ENCODE results near the gene QSER1. TPM values are rescaled to one million over a fixed set of nuclear protein-coding genes. Genes with fewer than 3 reads are reported as not detected.

The QSER1 gene
- total RNA-seq, 1 experiment from 2014 or later: 54.8 TPM

DNA sequence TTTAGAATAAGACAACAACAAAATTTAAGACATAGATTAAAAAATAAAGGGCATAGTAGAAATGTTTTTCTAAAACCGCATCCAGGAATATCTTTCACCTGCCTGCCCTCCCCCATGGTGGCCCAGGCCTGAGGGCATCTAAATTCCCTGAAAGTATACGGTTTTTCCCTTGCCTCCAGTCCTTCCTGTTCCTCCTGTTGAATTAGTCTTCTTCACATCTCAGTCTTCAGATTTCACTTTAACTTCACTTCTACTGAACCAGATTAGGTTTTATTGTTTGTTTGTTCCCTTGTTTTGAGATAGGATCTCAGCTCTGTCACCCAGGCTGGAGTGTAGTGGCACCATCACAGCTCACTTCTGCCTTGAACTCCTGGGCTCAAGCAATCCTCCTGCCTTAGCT, 90.0 kb downstream of the QSER1 start:
- no peak overlapping the region for H3K4me3 Mint-ChIP-seq (ENCODE audit: low read depth, unreplicated experiment)
- no peaks in the 10 kb centered on the region for H3K36me3 Mint-ChIP-seq (ENCODE audit: insufficient read depth, unreplicated experiment)
- no peak for DNase-seq
- BruUV-seq (replicated peaks): no TSS peak
- no peak overlapping the region for H3K27ac Mint-ChIP-seq (ENCODE audit: unreplicated experiment)
- H3K27me3 Mint-ChIP-seq (ENCODE audit: unreplicated experiment): no peaks in the 10 kb centered on the region
- no peaks in the 10 kb centered on the region for H3K9me3 Mint-ChIP-seq (ENCODE audit: low read depth, unreplicated experiment)
- H3K4me1 Mint-ChIP-seq (ENCODE audit: low read depth, unreplicated experiment): no peaks in the 10 kb centered on the region
- CTCF ChIA-PET: no interaction called here
- intact Hi-C loops (cut with micrococcal nuclease; ENCODE audit: unreplicated experiment): no loop called here
- TF ChIP-seq, protein P1, sequence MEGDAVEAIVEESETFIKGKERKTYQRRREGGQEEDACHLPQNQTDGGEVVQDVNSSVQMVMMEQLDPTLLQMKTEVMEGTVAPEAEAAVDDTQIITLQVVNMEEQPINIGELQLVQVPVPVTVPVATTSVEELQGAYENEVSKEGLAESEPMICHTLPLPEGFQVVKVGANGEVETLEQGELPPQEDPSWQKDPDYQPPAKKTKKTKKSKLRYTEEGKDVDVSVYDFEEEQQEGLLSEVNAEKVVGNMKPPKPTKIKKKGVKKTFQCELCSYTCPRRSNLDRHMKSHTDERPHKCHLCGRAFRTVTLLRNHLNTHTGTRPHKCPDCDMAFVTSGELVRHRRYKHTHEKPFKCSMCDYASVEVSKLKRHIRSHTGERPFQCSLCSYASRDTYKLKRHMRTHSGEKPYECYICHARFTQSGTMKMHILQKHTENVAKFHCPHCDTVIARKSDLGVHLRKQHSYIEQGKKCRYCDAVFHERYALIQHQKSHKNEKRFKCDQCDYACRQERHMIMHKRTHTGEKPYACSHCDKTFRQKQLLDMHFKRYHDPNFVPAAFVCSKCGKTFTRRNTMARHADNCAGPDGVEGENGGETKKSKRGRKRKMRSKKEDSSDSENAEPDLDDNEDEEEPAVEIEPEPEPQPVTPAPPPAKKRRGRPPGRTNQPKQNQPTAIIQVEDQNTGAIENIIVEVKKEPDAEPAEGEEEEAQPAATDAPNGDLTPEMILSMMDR (IDR thresholded peaks at IDR 0.05; ENCODE audit: unreplicated experiment): no peak

DNA sequence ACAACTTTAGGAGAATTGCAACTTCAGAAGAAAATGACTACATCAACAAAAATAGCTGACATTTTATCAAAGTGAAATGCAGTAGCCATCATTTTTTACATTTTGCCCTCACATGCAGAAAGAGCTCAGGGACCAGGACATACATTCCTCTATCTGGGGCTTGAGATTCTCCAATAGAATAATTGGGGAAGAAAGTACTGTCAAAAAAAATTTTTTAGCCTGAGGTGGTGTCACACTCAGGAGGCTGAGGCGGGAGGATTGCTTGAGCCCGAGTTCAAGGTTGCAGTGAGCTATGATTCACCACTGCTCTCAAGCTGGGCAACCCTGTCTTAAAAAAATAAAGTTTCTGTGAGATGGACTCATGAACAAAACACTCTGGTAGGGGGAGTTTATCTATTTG, 90.9 kb downstream of the QSER1 start:
- CTCF ChIA-PET: no interaction called here
- no TSS peak for BruUV-seq (replicated peaks)
- no peak overlapping the region for H3K4me3 Mint-ChIP-seq (ENCODE audit: low read depth, unreplicated experiment)
- no peaks in the 10 kb centered on the region for H3K4me1 Mint-ChIP-seq (ENCODE audit: low read depth, unreplicated experiment)
- TF ChIP-seq, protein P1 (IDR thresholded peaks at IDR 0.05; ENCODE audit: unreplicated experiment): no peak
- no peaks in the 10 kb centered on the region for H3K27me3 Mint-ChIP-seq (ENCODE audit: unreplicated experiment)
- H3K27ac Mint-ChIP-seq (ENCODE audit: unreplicated experiment): no peak overlapping the region
- intact Hi-C loops (cut with micrococcal nuclease; ENCODE audit: unreplicated experiment): no loop called here
- H3K36me3 Mint-ChIP-seq (ENCODE audit: insufficient read depth, unreplicated experiment): no peaks in the 10 kb centered on the region
- H3K9me3 Mint-ChIP-seq (ENCODE audit: low read depth, unreplicated experiment): peaks cover 4% of the 10 kb centered on the region
- DNase-seq: no peak

DNA sequence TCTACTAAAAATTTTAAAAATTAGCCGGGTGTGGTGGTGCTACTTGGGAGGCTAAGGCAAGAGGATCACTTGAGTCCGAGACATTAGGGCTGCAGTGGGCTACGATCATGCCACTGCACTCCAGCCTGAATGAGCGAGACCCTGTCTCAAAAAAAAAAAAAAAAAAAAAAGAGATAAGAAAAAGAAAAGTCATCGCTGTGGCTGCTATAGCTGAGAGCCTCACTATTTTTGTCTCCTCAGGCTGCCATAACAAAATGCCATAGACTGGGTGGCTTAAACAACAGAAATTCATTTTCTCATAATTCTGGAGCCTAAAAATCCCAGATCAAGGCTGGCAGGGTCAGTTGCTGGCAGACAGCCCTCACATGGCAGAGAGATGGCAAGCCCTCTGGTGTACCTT, 93.0 kb downstream of the QSER1 start:
- Mint-ChIP-seq H3K27ac (ENCODE audit: unreplicated experiment) (no peak overlapping the region), H3K36me3 (ENCODE audit: insufficient read depth, unreplicated experiment) (no peaks in the 10 kb centered on the region), H3K4me3 (ENCODE audit: low read depth, unreplicated experiment) (no peak overlapping the region), H3K9me3 (ENCODE audit: low read depth, unreplicated experiment) (peaks cover 4% of the 10 kb centered on the region), H3K4me1 (ENCODE audit: low read depth, unreplicated experiment) (no peaks in the 10 kb centered on the region), H3K27me3 (ENCODE audit: unreplicated experiment) (no peaks in the 10 kb centered on the region)
- CTCF ChIA-PET: no interaction called here
- BruUV-seq (replicated peaks): no TSS peak
- DNase-seq: no peak
- TF ChIP-seq, protein P1 (IDR thresholded peaks at IDR 0.05; ENCODE audit: unreplicated experiment): no peak
- intact Hi-C loops (cut with micrococcal nuclease; ENCODE audit: unreplicated experiment): no loop called here

DNA sequence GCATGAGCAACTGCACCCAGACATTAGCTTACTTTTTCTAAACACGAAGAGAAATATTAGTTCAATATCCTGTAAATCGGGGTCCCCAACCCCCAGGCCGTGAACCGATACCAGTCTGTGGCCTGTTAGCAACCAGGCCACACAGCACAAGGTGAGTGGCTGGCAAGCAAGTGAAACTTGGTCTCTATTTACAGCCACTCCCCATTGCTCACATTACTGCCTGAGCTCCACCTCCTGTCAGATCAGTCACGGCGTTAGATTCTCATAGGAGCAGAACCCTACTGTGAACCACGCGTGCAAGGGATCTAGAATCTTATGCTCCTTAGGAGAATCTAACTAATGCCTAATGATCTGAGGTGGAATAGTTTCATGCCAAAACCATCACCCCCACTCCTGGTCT, 95.2 kb downstream of the QSER1 start:
- H3K4me3 Mint-ChIP-seq (ENCODE audit: low read depth, unreplicated experiment): no peak overlapping the region
- intact Hi-C loops (cut with micrococcal nuclease; ENCODE audit: unreplicated experiment): no loop called here
- CTCF ChIA-PET: no interaction called here
- H3K9me3 Mint-ChIP-seq (ENCODE audit: low read depth, unreplicated experiment): peaks cover 7% of the 10 kb centered on the region
- no peak overlapping the region for H3K27ac Mint-ChIP-seq (ENCODE audit: unreplicated experiment)
- no TSS peak for BruUV-seq (replicated peaks)
- no peaks in the 10 kb centered on the region for H3K36me3 Mint-ChIP-seq (ENCODE audit: insufficient read depth, unreplicated experiment)
- TF ChIP-seq, protein P1 (IDR thresholded peaks at IDR 0.05; ENCODE audit: unreplicated experiment): no peak
- DNase-seq: no peak
- no peaks in the 10 kb centered on the region for H3K4me1 Mint-ChIP-seq (ENCODE audit: low read depth, unreplicated experiment)
- no peaks in the 10 kb centered on the region for H3K27me3 Mint-ChIP-seq (ENCODE audit: unreplicated experiment)

DNA sequence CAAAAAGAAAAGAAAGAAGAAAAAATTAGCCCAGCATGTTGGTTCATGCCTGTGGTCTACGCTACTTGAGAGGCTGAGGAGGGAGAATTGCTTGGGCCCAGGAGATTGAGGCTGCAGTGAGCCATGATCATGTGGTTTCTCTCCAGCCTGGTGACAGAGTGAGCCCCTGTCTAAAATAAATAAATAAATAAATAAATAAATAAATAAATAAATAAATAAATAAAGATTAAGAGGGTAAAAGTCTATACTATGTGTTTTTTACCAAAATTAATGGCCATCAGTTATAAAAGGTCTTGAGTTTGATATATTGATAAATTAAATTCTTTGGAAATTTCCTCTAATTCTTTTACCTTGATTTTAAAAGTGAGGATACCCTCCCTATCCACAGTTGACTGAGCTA, 97.9 kb downstream of the QSER1 start:
- Mint-ChIP-seq H3K27ac (ENCODE audit: unreplicated experiment) (no peak overlapping the region), H3K9me3 (ENCODE audit: low read depth, unreplicated experiment) (peaks cover 7% of the 10 kb centered on the region), H3K4me1 (ENCODE audit: low read depth, unreplicated experiment) (no peaks in the 10 kb centered on the region), H3K27me3 (ENCODE audit: unreplicated experiment) (peaks cover 4% of the 10 kb centered on the region), H3K36me3 (ENCODE audit: insufficient read depth, unreplicated experiment) (no peaks in the 10 kb centered on the region), H3K4me3 (ENCODE audit: low read depth, unreplicated experiment) (no peak overlapping the region)
- no peak for DNase-seq
- TF ChIP-seq, protein P1 (IDR thresholded peaks at IDR 0.05; ENCODE audit: unreplicated experiment): no peak
- no TSS peak for BruUV-seq (replicated peaks)
- CTCF ChIA-PET: no interaction called here
- intact Hi-C loops (cut with micrococcal nuclease; ENCODE audit: unreplicated experiment): no loop called here
